Liver (tissue), 9 donors: ENCODE data around the gene CATSPER3. TPM values are rescaled to one million over a fixed set of nuclear protein-coding genes. Genes with fewer than 3 reads are reported as not detected.

ENCODE experiments used
- DNase-seq: peaks from one replicate; pipeline ENCODE4 v3.0.0-alpha.2; 2017; ENCODE audit warnings: low spot score
- H3K27ac ChIP-seq, 2 donors: one replicate each; pipeline ENCODE4 v1.7.0; 2013; ENCODE audit warnings: inconsistent platforms in 2 of 2, low read length in 2 of 2, control low read depth in 1 of 2, low read depth in 1 of 2, mild to moderate bottlenecking in 1 of 2
- H3K27me3 ChIP-seq, 4 donors: one replicate each; pipeline versions ENCODE4 v1.6.1 to v1.7.0; 2013; ENCODE audit warnings: low read length in 3 of 4, inconsistent platforms in 1 of 4, mild to moderate bottlenecking in 1 of 4, moderate library complexity in 1 of 4; ENCODE audit not compliant: control insufficient read depth in 4 of 4, insufficient read depth in 4 of 4
- H3K36me3 ChIP-seq, 4 donors: one replicate each; pipeline versions ENCODE4 v1.6.1 to v1.7.0; 2013; ENCODE audit warnings: low read length in 3 of 4, mild to moderate bottlenecking in 3 of 4, low read depth in 1 of 4, moderate library complexity in 1 of 4; ENCODE audit not compliant: control insufficient read depth in 4 of 4, insufficient read depth in 3 of 4
- H3K4me1 ChIP-seq, 4 donors: one replicate each; pipeline versions ENCODE4 v1.6.1 to v1.7.0; 2013; ENCODE audit warnings: low read length in 3 of 4, mild to moderate bottlenecking in 3 of 4, moderate library complexity in 1 of 4; ENCODE audit not compliant: control insufficient read depth in 4 of 4, insufficient read depth in 4 of 4
- H3K4me3 ChIP-seq, 3 donors: one replicate each; pipeline versions ENCODE4 v1.6.1 to v1.7.0; 2013; ENCODE audit warnings: low read length in 3 of 3, control low read depth in 1 of 3, low read depth in 1 of 3, mild to moderate bottlenecking in 1 of 3
- H3K9ac ChIP-seq, 2 donors: one replicate each; pipeline ENCODE4 v1.7.0; 2013; ENCODE audit warnings: low read length in 2 of 2, mild to moderate bottlenecking in 2 of 2, moderate library complexity in 2 of 2, control low read depth in 1 of 2, low read depth in 1 of 2
- H3K9me3 ChIP-seq, 4 donors: one replicate each; pipeline versions ENCODE4 v1.6.1 to v1.7.0; 2013; ENCODE audit warnings: low read length in 3 of 4; ENCODE audit not compliant: control insufficient read depth in 4 of 4
- EGR1 ChIP-seq, 2 donors: IDR thresholded peaks; 2 replicates each; pipeline ENCODE4 v1.6.1; 2016 to 2018; ENCODE audit warnings: antibody characterized with exemption in 2 of 2, low read depth in 2 of 2
- FOXA1 ChIP-seq: IDR thresholded peaks from 2 replicates; pipeline ENCODE4 v1.6.1; 2016; ENCODE audit warnings: antibody characterized with exemption
- FOXA2 ChIP-seq: IDR thresholded peaks from 2 replicates; pipeline ENCODE4 v1.6.1; 2016; ENCODE audit warnings: antibody characterized with exemption
- GABPA ChIP-seq, 2 donors: IDR thresholded peaks in 1 of 2; conservative IDR thresholded peaks in 1 of 2; 2 replicates each; pipeline ENCODE4 v1.6.1; 2016; ENCODE audit warnings: antibody characterized with exemption in 2 of 2, mild to moderate bottlenecking in 1 of 2, moderate library complexity in 1 of 2
- HNF4A ChIP-seq, 2 donors: conservative IDR thresholded peaks; 2 replicates each; pipeline ENCODE4 v1.6.1; 2016; ENCODE audit warnings: antibody characterized with exemption in 2 of 2, mild to moderate bottlenecking in 2 of 2
- HNF4G ChIP-seq: IDR thresholded peaks from 2 replicates; pipeline ENCODE4 v1.6.1; 2016; ENCODE audit warnings: antibody characterized with exemption
- JUND ChIP-seq, 2 donors: IDR thresholded peaks; 2 replicates each; pipeline ENCODE4 v1.6.1; 2016; ENCODE audit warnings: antibody characterized with exemption in 2 of 2
- NR2F2 ChIP-seq: IDR thresholded peaks from 2 replicates; pipeline ENCODE4 v1.6.1; 2016; ENCODE audit warnings: antibody characterized with exemption
- RXRA ChIP-seq, 2 donors: IDR thresholded peaks; 2 replicates each; pipeline ENCODE4 v1.6.1; 2017 to 2018; ENCODE audit warnings: antibody characterized with exemption in 2 of 2, mild to moderate bottlenecking in 1 of 2
- SP1 ChIP-seq: IDR thresholded peaks from 2 replicates; pipeline ENCODE4 v1.6.1; 2018; ENCODE audit warnings: antibody characterized with exemption, mild to moderate bottlenecking
- TAF1 ChIP-seq: conservative IDR thresholded peaks from 2 replicates; pipeline ENCODE4 v1.6.1; 2016; ENCODE audit warnings: antibody characterized with exemption, mild to moderate bottlenecking
- YY1 ChIP-seq: IDR thresholded peaks from 2 replicates; pipeline ENCODE4 v1.6.1; 2016; ENCODE audit warnings: antibody characterized with exemption, mild to moderate bottlenecking
- WGBS: extraction: QIAGEN DNeasy Blood & Tissue Kit; methylation state at CpG from one replicate; pipeline ENCODE4 v1.1.7; 2013; 5-methylcytosine and 5-hydroxymethylcytosine counted together
- polyA plus RNA-seq, 2 donors: library from polyadenylated mRNA; stranded (reverse) in 1 of 2; unstranded in 1 of 2; fragments of 200-250 nt in 1 of 2; fragments of >200 nt in 1 of 2; fragmentation: Nextera tagmentation in 1 of 2; extraction: Ambion mirVana in 1 of 2; gene quantifications; one replicate each; pipeline versions ENCODE4 v1.2.1 to v1.2.3, GENCODE V29; 2013 to 2015
- total RNA-seq, 2 donors: library from RNA; depleted of rRNA; stranded (reverse); fragments of >200 nt; gene quantifications; one replicate each; pipeline ENCODE4 v1.2.3, GENCODE V29; 2014
- TF ChIP-seq, protein P1 (sequence below): IDR thresholded peaks from 2 replicates; pipeline ENCODE4 v1.6.1; 2016; ENCODE audit warnings: antibody characterized with exemption
- TF ChIP-seq, protein P2 (sequence below): IDR thresholded peaks from 2 replicates; pipeline ENCODE4 v1.6.1; 2016; ENCODE audit warnings: antibody characterized with exemption
- TF ChIP-seq, protein P3 (sequence below): IDR thresholded peaks from 2 replicates; pipeline ENCODE4 v1.6.1; 2016; ENCODE audit warnings: antibody characterized with exemption, mild to moderate bottlenecking
- TF ChIP-seq, protein P4 (sequence below): fragments of 150-350 bp; IDR thresholded peaks from 2 replicates; pipeline ENCODE4 v1.5.1; 2017; ENCODE audit warnings: improper control_type of control experiment, low read depth, low read length; ENCODE audit not compliant: missing input control
- TF ChIP-seq, protein P5 (sequence below): IDR thresholded peaks from 2 replicates; pipeline ENCODE4 v1.6.1; 2016; ENCODE audit warnings: antibody characterized with exemption
- donor health status: healthy.
- donor health status: healthy.
- donor health status: healthy.
- donor health status: healthy.
- donor health status: healthy.

Gene CATSPER3
- total and polyA plus RNA-seq, 4 donors = 0.28 to 0.37 (median 0.34) TPM

DNA sequence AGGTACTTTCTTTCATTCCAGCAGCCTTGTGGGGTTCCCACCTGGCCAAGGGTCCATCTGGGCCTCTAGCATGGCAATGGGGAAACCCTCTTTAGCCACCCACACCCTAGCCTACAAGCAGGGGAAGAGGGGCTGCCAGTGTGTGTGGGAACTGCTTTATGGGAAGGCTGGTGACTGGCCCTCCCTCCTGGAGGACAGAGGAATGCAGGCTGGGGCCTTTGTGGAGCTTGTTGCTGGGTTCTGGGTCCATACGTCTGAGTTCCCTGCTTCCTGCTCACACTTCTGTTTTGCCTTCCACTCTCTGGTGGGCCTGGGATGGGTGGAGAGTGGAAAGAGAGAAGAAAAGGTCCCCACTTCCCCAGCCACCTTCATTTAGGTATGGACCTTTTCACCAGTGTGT is 81.2 kb downstream of the CATSPER3 start:
- peaks cover 2 to 21% (median 9%) of the 10 kb centered on the region in 4 donors for H3K27me3 ChIP-seq
- DNase-seq = no peak
- 47% methylated on average over 1 of the region's 1 CpG for WGBS
- H3K36me3 ChIP-seq = no peaks in the 10 kb centered on the region
- no peak overlapping the region for H3K9ac ChIP-seq
- peaks cover 0 to 1% (median 0%) of the 10 kb centered on the region in 4 donors for H3K4me1 ChIP-seq
- TF ChIP-seq, protein P1, sequence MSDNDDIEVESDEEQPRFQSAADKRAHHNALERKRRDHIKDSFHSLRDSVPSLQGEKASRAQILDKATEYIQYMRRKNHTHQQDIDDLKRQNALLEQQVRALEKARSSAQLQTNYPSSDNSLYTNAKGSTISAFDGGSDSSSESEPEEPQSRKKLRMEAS = no peak
- TF ChIP-seq HNF4A (conservative IDR thresholded peaks at IDR 0.05) = no peak
- no peak for TF ChIP-seq FOXA1
- no peak for TF ChIP-seq TAF1
- TF ChIP-seq, protein P2, sequence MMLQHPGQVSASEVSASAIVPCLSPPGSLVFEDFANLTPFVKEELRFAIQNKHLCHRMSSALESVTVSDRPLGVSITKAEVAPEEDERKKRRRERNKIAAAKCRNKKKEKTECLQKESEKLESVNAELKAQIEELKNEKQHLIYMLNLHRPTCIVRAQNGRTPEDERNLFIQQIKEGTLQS = no peak
- TF ChIP-seq RXRA (IDR thresholded peaks at IDR 0.05) = no peak
- TF ChIP-seq YY1 = no peak
- TF ChIP-seq, protein P3, sequence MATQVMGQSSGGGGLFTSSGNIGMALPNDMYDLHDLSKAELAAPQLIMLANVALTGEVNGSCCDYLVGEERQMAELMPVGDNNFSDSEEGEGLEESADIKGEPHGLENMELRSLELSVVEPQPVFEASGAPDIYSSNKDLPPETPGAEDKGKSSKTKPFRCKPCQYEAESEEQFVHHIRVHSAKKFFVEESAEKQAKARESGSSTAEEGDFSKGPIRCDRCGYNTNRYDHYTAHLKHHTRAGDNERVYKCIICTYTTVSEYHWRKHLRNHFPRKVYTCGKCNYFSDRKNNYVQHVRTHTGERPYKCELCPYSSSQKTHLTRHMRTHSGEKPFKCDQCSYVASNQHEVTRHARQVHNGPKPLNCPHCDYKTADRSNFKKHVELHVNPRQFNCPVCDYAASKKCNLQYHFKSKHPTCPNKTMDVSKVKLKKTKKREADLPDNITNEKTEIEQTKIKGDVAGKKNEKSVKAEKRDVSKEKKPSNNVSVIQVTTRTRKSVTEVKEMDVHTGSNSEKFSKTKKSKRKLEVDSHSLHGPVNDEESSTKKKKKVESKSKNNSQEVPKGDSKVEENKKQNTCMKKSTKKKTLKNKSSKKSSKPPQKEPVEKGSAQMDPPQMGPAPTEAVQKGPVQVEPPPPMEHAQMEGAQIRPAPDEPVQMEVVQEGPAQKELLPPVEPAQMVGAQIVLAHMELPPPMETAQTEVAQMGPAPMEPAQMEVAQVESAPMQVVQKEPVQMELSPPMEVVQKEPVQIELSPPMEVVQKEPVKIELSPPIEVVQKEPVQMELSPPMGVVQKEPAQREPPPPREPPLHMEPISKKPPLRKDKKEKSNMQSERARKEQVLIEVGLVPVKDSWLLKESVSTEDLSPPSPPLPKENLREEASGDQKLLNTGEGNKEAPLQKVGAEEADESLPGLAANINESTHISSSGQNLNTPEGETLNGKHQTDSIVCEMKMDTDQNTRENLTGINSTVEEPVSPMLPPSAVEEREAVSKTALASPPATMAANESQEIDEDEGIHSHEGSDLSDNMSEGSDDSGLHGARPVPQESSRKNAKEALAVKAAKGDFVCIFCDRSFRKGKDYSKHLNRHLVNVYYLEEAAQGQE = no peak
- no peak for TF ChIP-seq JUND (IDR thresholded peaks at IDR 0.05)
- TF ChIP-seq NR2F2 = no peak
- no peak for TF ChIP-seq SP1
- no peak for TF ChIP-seq HNF4G
- TF ChIP-seq GABPA (IDR thresholded peaks at IDR 0.05 in 1 of 2, conservative IDR thresholded peaks at IDR 0.05 in 1 of 2) = no peak
- H3K9me3 ChIP-seq = no peaks in the 10 kb centered on the region
- H3K4me3 ChIP-seq = no peak overlapping the region
- H3K27ac ChIP-seq = no peak overlapping the region

DNA sequence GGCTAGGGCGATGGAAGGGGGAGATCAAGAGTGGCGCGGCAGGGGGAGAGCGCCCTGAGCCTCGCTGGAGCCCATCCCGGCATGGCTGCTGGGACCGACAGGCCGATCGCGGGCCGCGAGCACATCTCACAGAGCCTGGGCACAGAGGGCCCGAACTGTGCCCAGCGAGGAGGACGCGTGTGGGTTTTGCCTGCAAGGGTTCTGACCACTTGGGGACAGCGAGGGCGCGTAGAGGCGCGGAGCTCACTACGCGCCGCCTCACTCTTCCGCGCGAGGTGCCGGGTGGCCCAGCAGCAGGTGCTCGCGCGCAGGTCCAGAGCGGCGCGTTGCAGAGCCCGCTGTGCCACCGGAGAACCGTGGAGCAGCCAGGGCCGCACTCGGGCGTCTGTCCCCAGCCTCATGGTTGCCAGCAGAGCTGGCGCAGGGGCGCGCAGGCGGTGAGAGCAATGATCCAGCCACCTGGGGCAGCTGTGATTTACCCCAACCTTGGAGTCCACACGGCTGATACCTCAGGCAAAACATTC is 82.6 kb downstream of the CATSPER3 start:
- no peaks in the 10 kb centered on the region for H3K36me3 ChIP-seq
- no peak for DNase-seq
- H3K27ac ChIP-seq = no peak overlapping the region
- TF ChIP-seq SP1 (no peak), RXRA (IDR thresholded peaks at IDR 0.05) (no peak), EGR1 (IDR thresholded peaks at IDR 0.05; ENCODE audit: low read depth in 2 of 2) (no peak), FOXA2 (no peak), HNF4A (conservative IDR thresholded peaks at IDR 0.05) (no peak), NR2F2 (no peak), GABPA (IDR thresholded peaks at IDR 0.05 in 1 of 2, conservative IDR thresholded peaks at IDR 0.05 in 1 of 2) (no peak), TAF1 (no peak)
- TF ChIP-seq, protein P2 = no peak
- TF ChIP-seq, protein P4, sequence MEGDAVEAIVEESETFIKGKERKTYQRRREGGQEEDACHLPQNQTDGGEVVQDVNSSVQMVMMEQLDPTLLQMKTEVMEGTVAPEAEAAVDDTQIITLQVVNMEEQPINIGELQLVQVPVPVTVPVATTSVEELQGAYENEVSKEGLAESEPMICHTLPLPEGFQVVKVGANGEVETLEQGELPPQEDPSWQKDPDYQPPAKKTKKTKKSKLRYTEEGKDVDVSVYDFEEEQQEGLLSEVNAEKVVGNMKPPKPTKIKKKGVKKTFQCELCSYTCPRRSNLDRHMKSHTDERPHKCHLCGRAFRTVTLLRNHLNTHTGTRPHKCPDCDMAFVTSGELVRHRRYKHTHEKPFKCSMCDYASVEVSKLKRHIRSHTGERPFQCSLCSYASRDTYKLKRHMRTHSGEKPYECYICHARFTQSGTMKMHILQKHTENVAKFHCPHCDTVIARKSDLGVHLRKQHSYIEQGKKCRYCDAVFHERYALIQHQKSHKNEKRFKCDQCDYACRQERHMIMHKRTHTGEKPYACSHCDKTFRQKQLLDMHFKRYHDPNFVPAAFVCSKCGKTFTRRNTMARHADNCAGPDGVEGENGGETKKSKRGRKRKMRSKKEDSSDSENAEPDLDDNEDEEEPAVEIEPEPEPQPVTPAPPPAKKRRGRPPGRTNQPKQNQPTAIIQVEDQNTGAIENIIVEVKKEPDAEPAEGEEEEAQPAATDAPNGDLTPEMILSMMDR = no peak
- TF ChIP-seq, protein P5, sequence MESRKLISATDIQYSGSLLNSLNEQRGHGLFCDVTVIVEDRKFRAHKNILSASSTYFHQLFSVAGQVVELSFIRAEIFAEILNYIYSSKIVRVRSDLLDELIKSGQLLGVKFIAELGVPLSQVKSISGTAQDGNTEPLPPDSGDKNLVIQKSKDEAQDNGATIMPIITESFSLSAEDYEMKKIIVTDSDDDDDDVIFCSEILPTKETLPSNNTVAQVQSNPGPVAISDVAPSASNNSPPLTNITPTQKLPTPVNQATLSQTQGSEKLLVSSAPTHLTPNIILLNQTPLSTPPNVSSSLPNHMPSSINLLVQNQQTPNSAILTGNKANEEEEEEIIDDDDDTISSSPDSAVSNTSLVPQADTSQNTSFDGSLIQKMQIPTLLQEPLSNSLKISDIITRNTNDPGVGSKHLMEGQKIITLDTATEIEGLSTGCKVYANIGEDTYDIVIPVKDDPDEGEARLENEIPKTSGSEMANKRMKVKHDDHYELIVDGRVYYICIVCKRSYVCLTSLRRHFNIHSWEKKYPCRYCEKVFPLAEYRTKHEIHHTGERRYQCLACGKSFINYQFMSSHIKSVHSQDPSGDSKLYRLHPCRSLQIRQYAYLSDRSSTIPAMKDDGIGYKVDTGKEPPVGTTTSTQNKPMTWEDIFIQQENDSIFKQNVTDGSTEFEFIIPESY = no peak
- H3K4me1 ChIP-seq = peaks cover 0 to 1% (median 0%) of the 10 kb centered on the region in 4 donors
- H3K4me3 ChIP-seq = no peak overlapping the region
- whole genome bisulfite sequencing = 13% methylated on average over 45 of the region's 45 CpGs
- H3K27me3 ChIP-seq = peaks cover 2 to 13% (median 9%) of the 10 kb centered on the region in 4 donors
- H3K9me3 ChIP-seq = no peaks in the 10 kb centered on the region
- H3K9ac ChIP-seq = no peak overlapping the region
